GM18505 (cell line): ENCODE data around the gene GDNF.

Experiments
- ATAC-seq: cut with Tn5 transposase; IDR thresholded peaks from one replicate; pipeline ENCODE4 v1.9.1; 2021; ENCODE audit not compliant: unreplicated experiment
- POLR2A ChIP-seq: IDR thresholded peaks from 4 replicates; pipeline ENCODE4 v1.6.1; 2011; ENCODE audit warnings: borderline replicate concordance; ENCODE audit not compliant: insufficient read depth, insufficient read length; ENCODE audit errors: extremely low read depth

The GDNF gene

DNA sequence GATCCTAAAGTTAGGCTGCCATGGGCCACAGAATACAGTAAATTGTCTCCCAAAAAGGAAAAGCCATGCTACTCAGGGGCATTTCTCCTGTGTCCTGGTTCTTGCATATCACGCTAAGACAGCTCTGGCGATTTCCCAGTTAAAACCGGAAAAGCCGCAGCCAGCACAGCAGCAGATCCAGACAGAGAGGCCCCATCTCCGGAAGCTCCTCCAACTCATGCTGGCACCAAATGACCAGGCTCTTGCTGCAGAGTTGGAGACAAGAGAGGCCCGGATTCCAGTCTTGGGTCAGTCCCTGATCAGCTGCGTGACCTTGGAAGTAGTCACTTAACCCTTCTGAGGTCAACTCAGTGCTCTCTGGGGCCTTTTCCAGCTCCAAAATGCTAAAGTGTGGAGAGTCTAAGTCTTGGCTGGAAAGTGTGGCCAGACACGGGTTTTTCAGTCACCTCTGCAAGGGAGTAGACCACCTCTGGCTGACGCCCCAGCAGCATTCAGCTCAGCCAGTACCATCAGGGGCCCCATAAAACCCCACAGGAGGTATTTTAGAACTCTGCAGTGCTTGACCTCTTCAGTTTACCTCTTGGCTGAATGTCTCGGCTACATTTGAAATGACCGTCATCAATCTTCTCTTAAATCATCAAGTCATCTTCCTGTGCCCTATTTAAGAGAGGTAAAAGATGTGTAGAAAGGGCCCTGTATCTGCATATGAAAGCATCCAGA lies 16.2 kb downstream of the GDNF start:
- TF ChIP-seq POLR2A = no peak
- no peak for ATAC-seq

DNA sequence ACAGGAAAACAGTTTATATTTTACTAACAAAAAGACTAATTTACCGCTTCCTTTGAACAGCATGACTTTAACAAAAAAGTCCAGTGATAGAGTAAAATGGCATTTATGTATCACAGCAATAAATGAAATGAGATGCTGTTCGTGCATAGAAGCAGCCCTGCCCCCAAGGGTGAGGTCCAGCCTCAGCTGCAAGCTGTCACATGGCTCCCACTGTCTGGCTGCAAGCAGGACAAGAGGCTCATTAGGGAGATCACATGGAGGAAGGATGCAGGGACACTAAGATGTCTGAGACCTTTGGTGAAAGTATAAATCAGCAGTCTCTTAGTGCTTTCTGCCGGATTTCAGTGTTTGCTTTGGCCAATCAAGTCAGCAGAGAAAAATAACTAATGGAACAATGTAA lies 23.0 kb downstream of the GDNF start:
- TF ChIP-seq POLR2A = no peak
- no peak for ATAC-seq

DNA sequence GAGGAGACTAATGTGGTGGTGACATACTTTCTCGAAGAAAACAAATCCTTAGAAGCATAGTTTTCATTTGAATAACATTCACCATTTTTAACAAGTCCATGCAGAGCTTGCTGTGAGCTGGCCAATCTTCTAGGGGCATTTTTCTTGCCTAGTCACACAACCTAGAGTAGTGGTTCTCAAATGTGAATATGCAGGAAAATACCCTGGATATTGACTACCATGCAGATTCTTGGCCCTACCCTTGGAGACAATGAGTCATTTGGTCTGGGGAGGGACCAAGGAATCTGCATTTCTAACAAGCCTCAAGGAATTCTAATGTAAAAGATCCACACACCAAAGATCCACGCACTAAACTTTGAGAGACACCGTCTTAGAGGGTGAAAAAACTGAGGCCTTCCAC lies 23.5 kb downstream of the GDNF start:
- no peak for ATAC-seq
- TF ChIP-seq POLR2A = no peak

DNA sequence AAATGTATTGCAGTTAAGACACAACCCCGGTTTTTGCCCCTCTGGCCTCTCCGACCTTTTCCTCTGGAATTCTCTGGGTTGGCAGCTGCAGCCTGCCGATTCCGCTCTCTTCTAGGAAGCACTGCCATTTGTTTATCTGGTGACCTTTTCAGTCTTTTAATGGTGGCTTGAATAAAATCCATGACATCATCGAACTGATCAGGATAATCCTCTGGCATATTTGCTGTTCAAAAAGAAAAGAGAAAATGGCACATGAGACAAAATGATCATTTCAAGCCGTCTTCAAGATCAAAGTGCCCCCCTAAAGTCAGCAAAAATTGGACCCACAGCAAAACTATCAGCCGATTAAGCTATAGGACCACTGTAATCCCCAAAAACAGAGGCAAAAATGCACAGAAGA lies 23.9 kb downstream of the GDNF start:
- TF ChIP-seq POLR2A = no peak
- no peak for ATAC-seq

DNA sequence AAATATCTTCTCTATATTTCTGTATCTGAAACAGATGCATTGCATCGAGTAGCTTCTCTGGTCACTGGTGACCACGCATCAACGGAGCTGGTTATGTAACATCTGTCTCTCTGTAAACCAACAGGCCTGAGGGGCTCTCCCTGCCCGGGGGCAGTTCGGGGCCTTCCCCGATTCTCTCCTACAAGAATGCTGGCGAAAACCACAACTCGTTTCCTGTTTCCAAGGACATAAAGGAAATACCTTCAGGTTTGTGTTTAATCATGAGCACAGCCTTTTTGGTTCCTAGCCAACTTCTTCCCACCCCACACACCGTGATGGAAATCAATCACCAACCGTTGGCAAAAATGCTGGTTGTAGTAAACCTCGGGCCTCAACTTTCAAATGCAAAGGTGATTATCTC lies 25.1 kb downstream of the GDNF start:
- no peak for ATAC-seq
- TF ChIP-seq POLR2A = no peak

DNA sequence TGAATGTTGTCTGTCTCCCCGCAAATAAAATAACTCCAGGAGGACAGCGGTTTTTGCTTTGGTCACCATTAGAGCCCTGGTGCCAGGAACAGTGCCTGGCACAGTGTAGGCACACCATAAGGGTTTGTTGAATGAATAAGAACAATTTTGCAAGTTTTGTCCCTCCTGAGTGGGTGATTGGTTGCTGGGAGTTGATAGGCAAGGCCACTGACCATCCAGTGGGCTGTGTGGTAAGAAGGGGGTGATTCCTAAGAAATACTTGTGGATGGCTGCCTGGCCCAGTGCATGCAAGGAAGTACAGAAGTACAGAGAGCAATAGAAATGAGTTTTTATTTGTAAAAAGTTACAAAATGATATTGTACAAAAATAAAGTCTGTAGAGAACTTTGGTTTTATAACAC lies 27.5 kb downstream of the GDNF start:
- ATAC-seq = no peak
- no peak for TF ChIP-seq POLR2A

DNA sequence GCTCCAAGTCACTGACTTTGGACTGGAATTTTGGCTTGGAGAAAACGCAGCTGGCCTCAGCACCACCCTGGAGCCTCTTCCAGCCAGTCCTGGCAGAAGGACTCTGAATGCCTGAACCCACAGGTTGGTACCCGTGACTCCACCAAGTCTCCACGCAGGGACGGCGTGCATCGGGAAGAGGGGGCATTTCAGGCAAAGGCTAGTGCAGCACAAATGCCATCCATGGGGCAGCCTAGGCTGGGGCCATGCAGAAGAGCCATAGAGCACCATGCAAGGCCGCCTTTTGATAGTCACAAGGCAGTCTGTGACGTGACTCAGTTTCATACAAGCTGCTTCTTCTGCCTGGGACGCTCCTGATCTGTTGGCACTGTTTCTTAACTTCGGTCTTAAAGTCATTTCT lies 28.0 kb downstream of the GDNF start:
- no peak for ATAC-seq
- TF ChIP-seq POLR2A = no peak

DNA sequence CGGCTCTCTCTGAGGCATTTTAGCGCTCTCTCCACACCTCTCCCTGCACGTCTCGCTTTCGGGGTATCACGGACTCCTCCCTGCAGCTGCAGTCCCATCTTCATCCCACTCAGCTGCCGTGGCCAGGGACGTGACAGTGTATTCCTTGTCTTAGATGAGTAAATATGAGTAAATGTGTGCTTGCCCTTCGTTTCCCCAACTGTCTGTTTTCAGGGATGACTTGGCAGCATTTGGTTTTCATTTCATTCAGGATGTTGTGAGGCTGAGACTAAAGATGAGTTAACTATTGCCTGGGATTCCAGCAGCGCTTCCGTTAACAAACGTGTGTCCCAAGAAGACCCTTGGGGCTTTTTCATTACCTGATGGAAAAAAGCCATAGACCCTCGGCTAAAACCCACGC lies 29.5 kb downstream of the GDNF start:
- no peak for TF ChIP-seq POLR2A
- ATAC-seq = no peak

DNA sequence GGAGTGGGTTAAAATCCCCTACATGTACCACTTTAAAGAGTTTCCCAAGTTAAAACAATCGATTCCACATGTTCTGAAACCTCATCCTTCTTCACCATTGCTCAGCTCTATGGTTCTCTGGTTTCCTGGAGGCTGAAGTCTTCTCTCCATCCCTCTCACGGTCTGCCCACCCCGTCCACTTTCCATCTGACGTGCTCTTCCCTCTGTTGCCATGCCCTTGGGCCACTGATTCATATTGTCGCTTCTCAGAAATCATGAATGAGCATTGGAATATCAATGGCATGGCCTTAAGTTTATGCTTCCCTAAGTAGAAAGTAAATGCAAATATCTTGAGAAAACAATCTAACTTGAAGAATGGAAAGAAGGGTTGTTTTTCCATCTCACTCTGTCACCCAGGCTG lies 30.9 kb downstream of the GDNF start:
- no peak for ATAC-seq

DNA sequence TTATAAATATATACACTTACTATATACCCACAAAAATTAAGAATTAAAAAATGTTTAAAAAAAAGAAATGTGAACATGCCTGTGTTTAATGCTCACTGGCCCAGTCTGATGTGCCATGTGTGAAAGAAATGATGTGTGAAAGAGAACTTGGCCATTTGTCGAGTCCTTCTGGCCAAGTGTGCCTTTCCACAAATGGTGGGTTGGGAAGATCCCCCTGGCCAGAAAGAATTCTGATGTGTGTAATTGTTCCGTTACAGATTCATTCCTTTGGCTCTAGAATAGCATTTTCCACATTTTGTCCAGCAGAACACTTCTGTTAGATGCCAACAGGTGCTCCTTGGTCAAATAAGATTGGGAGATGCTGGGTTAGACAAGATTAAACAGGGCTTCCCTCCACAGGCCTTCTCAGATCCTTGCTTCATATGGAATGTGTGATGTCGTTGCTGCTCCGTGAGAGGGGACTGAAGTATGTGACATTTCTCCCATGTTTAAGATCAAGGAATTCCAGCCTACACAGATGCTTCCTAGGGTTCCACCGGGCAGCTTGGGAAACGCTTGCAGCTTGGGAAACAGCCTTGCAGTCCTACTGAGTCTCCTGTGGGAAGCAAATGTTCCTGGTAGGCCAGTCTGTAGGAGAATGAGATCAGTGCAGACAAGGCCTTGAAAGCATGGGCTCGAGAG lies 32.1 kb downstream of the GDNF start:
- ATAC-seq = no peak
- no peak for TF ChIP-seq POLR2A

More for the DNA sequence above, 30.9 kb downstream of the GDNF start:
- no peak for TF ChIP-seq POLR2A

DNA sequence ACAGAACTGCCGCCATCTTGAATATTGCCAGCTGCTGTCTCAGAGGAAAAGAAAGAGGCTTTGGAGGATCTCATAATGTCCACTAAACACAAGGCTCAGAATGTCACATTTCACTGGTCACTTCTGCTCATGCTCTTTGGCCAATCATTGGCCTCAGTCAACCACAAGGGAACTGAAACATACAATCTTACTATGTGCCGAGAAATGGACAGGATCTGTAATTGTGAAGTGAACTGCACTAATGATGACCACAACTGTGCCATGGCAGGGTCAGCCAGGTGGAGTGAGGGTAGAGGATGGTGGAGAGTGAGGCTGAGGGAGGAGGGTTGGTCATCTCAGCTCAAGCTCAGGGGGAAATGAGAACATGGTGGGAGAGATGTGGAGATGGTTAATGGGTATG lies 32.8 kb downstream of the GDNF start:
- TF ChIP-seq POLR2A = no peak
- no peak for ATAC-seq

DNA sequence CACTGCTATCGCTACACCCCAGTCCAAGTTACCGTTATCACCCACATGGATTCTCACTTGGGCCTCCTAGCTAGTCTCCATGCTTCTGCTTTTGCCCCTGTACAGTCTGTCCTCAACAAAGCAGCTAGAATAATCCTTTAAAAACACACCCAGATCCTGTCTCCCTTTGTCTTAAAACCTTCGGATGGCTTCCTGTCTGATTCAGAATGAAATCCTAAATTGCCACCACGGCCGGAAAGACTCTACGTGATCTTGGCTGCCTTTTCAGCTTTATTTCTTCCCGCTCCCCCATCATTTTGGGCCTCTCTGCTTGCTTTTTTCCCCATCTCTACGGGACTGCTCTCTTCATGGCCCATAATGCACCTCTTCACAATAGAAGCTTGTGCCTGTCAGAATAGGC lies 33.4 kb downstream of the GDNF start:
- no peak for ATAC-seq

DNA sequence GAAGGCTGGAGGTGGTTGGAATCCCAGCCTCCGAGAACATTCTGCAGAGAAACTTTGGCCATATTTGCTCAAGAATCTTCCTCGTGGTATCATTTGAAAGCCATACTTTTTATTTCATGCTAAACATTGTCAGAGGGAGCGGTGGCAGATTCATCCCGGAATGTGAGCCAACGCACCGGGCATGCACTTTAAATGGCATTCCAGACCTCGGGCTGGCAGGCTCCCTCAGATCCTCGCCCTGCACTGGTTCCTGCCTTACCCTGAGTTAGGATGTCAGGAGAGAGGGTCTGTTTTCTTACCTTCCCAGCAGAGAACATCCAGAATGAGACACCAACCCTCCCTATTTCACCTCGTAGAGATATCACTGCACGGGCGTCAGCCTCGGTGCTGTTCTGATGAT lies 33.8 kb downstream of the GDNF start:
- no peak for ATAC-seq
- TF ChIP-seq POLR2A = no peak

More for the DNA sequence above, 33.4 kb downstream of the GDNF start:
- TF ChIP-seq POLR2A = no peak

DNA sequence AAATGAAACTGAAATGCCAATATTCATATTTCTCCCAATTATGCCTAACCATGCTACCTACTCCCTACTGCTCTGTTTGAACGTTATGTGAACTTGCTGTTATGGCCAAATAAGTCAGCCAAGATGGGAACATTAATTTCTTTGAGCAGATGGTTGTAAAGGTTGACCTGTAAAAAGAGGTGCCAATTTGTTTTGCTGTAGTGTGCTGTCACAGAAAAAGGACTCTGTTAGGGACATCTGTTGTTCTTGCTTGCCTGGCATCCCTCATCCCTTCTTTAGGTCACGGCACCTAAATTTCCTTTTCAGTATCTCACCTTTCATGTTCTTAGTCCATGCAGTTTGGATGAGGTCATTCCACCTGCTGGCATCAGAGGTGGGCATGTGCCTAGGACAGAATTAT lies 35.4 kb downstream of the GDNF start:
- TF ChIP-seq POLR2A = no peak
- no peak for ATAC-seq
